Smooth muscle cell (in vitro differentiated cells): ENCODE data around the gene CASP7. TPM values are rescaled to one million over a fixed set of nuclear protein-coding genes. Genes with fewer than 3 reads are reported as not detected.
"Not testable (repeated sequence)": the region's sequence is repeated elsewhere in the genome, so short reads cannot be mapped to it uniquely, and the experiment has no call there.

Experiments used
- DNase-seq: peaks from one replicate; lab custom pipeline; 2025; ENCODE audit not compliant: unreplicated experiment; lab: John Stamatoyannopoulos, UW
- H2AFZ ChIP-seq: fragments of 200-600 bp; sonication (generic); 2 replicates; pipeline ENCODE4 v1.6.0; 2016; ENCODE audit warnings: antibody characterized with exemption, low read depth, mild to moderate bottlenecking
- H3F3A ChIP-seq: fragments of 200-600 bp; sonication (generic); 2 replicates; pipeline ENCODE4 v1.6.0; 2017; ENCODE audit warnings: antibody characterized with exemption, low read depth
- H3K27ac ChIP-seq: fragments of 200-600 bp; sonication (generic); 2 replicates; pipeline ENCODE4 v1.5.1; 2016; ENCODE audit warnings: low read depth, mild to moderate bottlenecking
- H3K27me3 ChIP-seq: fragments of 200-600 bp; sonication (generic); 2 replicates; pipeline ENCODE4 v1.6.1; 2016; ENCODE audit warnings: low read depth, mild to moderate bottlenecking
- H3K36me3 ChIP-seq: fragments of 200-600 bp; sonication (generic); 2 replicates; pipeline ENCODE4 v1.5.1; 2016; ENCODE audit warnings: low read depth
- H3K4me1 ChIP-seq: fragments of 200-600 bp; sonication (generic); 2 replicates; pipeline ENCODE4 v1.5.1; 2016; ENCODE audit warnings: low read depth
- H3K4me2 ChIP-seq: fragments of 200-600 bp; sonication (generic); 2 replicates; pipeline ENCODE4 v1.6.0; 2016; ENCODE audit warnings: mild to moderate bottlenecking
- H3K4me3 ChIP-seq: fragments of 200-600 bp; sonication (generic); 2 replicates; pipeline ENCODE4 v1.5.1; 2016; ENCODE audit warnings: mild to moderate bottlenecking
- H3K79me2 ChIP-seq: fragments of 200-600 bp; sonication (generic); 2 replicates; pipeline ENCODE4 v1.6.0; 2016; ENCODE audit warnings: low read depth, mild to moderate bottlenecking
- H3K9ac ChIP-seq: fragments of 200-600 bp; sonication (generic); 2 replicates; pipeline ENCODE4 v1.6.0; 2016; ENCODE audit warnings: low read depth
- H3K9me3 ChIP-seq: fragments of 200-600 bp; sonication (generic); replicated peaks from 2 replicates; pipeline ENCODE4 v1.5.1; 2016; ENCODE audit warnings: low read depth
- H4K20me1 ChIP-seq: fragments of 200-600 bp; sonication (generic); 2 replicates; pipeline ENCODE4 v1.6.0; 2016; ENCODE audit warnings: low read depth
- CTCF ChIP-seq: fragments of 200-600 bp; sonication (generic); IDR thresholded peaks from 2 replicates; pipeline ENCODE4 v1.5.1; 2017; ENCODE audit warnings: borderline replicate concordance, mild to moderate bottlenecking, antibody characterized with exemption; ENCODE audit not compliant: insufficient read depth, poor library complexity, severe bottlenecking
- WGBS: methylation state at CpG from one replicate; pipeline ENCODE4 v1.1.7; 2016; ENCODE audit warnings: low lambda C conversion rate; 5-methylcytosine and 5-hydroxymethylcytosine counted together
- polyA plus RNA-seq: library from polyadenylated mRNA; unstranded; fragments of >200 nt; fragmentation: Nextera tagmentation; extraction: Ambion mirVana; gene quantifications from 2 replicates; pipeline ENCODE4 v1.2.1, GENCODE V29; 2016
- total RNA-seq: library from RNA; depleted of rRNA; stranded (reverse); fragments of >200 nt; gene quantifications from 2 replicates; pipeline ENCODE4 v1.2.3, GENCODE V29; 2014

The CASP7 gene
- total and polyA plus RNA-seq, 2 experiments from 2014 or later, result 16.2 to 21.5 TPM

GRCh38 chr10:113765910-113766309 lies 86.2 kb downstream of the CASP7 start:
- TF ChIP-seq CTCF, result no peak
- WGBS, result 92% methylated on average over 3 of the region's 3 CpGs
- no peak overlapping the region for H2AFZ ChIP-seq
- H3K36me3 ChIP-seq, result no peaks in the 10 kb centered on the region
- H3K27ac ChIP-seq, result no peak overlapping the region
- H3K4me2 ChIP-seq, result no peak overlapping the region
- H3K9ac ChIP-seq, result no peak overlapping the region
- H4K20me1 ChIP-seq, result no peaks in the 10 kb centered on the region
- no peaks in the 10 kb centered on the region for H3F3A ChIP-seq
- H3K27me3 ChIP-seq, result peaks cover 54% of the 10 kb centered on the region
- peaks cover 5% of the 10 kb centered on the region for H3K9me3 ChIP-seq
- no peaks in the 10 kb centered on the region for H3K79me2 ChIP-seq
- H3K4me3 ChIP-seq, result no peak overlapping the region
- no peaks in the 10 kb centered on the region for H3K4me1 ChIP-seq
- no peak for DNase-seq

- no peaks in the 10 kb centered on the region for H3F3A ChIP-seq
- H4K20me1 ChIP-seq, result no peaks in the 10 kb centered on the region
- H3K27me3 ChIP-seq, result peaks cover 64% of the 10 kb centered on the region
- H2AFZ ChIP-seq, result no peak overlapping the region
- H3K9ac ChIP-seq, result no peak overlapping the region
- H3K4me2 ChIP-seq, result no peak overlapping the region
- no peaks in the 10 kb centered on the region for H3K4me1 ChIP-seq
- no peak overlapping the region for H3K27ac ChIP-seq
- DNase-seq, result no peak
- no peak overlapping the region for H3K4me3 ChIP-seq
- no peaks in the 10 kb centered on the region for H3K36me3 ChIP-seq
- no peaks in the 10 kb centered on the region for H3K79me2 ChIP-seq
- H3K9me3 ChIP-seq, result peaks cover 5% of the 10 kb centered on the region
- WGBS, result 83% methylated on average over 2 of the region's 2 CpGs
- no peak for TF ChIP-seq CTCF
Observed at GRCh38 chr10:113767222-113767621, 87.5 kb downstream of the CASP7 start.

GRCh38 chr10:113770346-113770745 lies 90.6 kb downstream of the CASP7 start:
- no peaks in the 10 kb centered on the region for H3K9me3 ChIP-seq
- no peak overlapping the region for H3K9ac ChIP-seq
- no peak overlapping the region for H3K4me3 ChIP-seq
- H3K79me2 ChIP-seq, result no peaks in the 10 kb centered on the region
- no peak overlapping the region for H3K27ac ChIP-seq
- 88% methylated on average over 4 of the region's 4 CpGs for WGBS
- H3K4me2 ChIP-seq, result no peak overlapping the region
- H3K36me3 ChIP-seq, result no peaks in the 10 kb centered on the region
- no peaks in the 10 kb centered on the region for H3F3A ChIP-seq
- H4K20me1 ChIP-seq, result no peaks in the 10 kb centered on the region
- TF ChIP-seq CTCF, result no peak
- H3K4me1 ChIP-seq, result no peaks in the 10 kb centered on the region
- H2AFZ ChIP-seq, result no peak overlapping the region
- DNase-seq, result no peak
- peaks cover 63% of the 10 kb centered on the region for H3K27me3 ChIP-seq

GRCh38 chr10:113771131-113771530 lies 91.4 kb downstream of the CASP7 start:
- DNase-seq, H3K27ac ChIP-seq, H3K4me1 ChIP-seq, H3F3A ChIP-seq, H3K4me3 ChIP-seq, H2AFZ ChIP-seq, H3K79me2 ChIP-seq, H4K20me1 ChIP-seq, H3K4me2 ChIP-seq, H3K36me3 ChIP-seq, H3K9ac ChIP-seq, H3K9me3 ChIP-seq: not testable (repeated sequence)
- WGBS, result 95% methylated on average over 3 of the region's 3 CpGs
- H3K27me3 ChIP-seq, result peaks cover 56% of the 10 kb centered on the region
